IMR-90 (cell line): ENCODE data around the gene C11orf68.

Experiments used
- CEBPB ChIP-seq: IDR thresholded peaks from 2 replicates; pipeline ENCODE4 v1.6.1; 2012; ENCODE audit warnings: low read depth, low read length, improper control_type of control experiment
- CTCF ChIP-seq: conservative IDR thresholded peaks from 2 replicates; pipeline ENCODE4 v1.5.1; 2012; ENCODE audit warnings: mild to moderate bottlenecking, low read depth, low read length, improper control_type of control experiment
- MXI1 ChIP-seq: IDR thresholded peaks from 2 replicates; pipeline ENCODE4 v1.6.1; 2012; ENCODE audit warnings: low read depth, mild to moderate bottlenecking, low read length, moderate library complexity, borderline replicate concordance
- POLR2A ChIP-seq: IDR thresholded peaks from 2 replicates; pipeline ENCODE4 v1.6.1; 2012; ENCODE audit warnings: mild to moderate bottlenecking, low read depth, low read length
- SMC3 ChIP-seq: fragments of 150-350 bp; IDR thresholded peaks from 2 replicates; pipeline ENCODE4 v1.6.1; 2016; ENCODE audit warnings: low read depth, mild to moderate bottlenecking, antibody characterized with exemption, low read length, moderate library complexity

GRCh38 chr11:65883786-65884715 is 34.8 kb downstream of the C11orf68 start:
- TF ChIP-seq CTCF, result no peak
- TF ChIP-seq POLR2A, result no peak
- TF ChIP-seq SMC3, result no peak
- no peak for TF ChIP-seq CEBPB
- no peak for TF ChIP-seq MXI1
